NCI-H226 (cell line): ENCODE results near the gene GDNF.
"Not testable (repeated sequence)": the region's sequence is repeated elsewhere in the genome, so short reads cannot be mapped to it uniquely, and the experiment has no call there.

Experiments
- DNase-seq: peaks from one replicate; pipeline ENCODE4 v3.0.0-alpha.2; 2015

The GDNF gene

DNA sequence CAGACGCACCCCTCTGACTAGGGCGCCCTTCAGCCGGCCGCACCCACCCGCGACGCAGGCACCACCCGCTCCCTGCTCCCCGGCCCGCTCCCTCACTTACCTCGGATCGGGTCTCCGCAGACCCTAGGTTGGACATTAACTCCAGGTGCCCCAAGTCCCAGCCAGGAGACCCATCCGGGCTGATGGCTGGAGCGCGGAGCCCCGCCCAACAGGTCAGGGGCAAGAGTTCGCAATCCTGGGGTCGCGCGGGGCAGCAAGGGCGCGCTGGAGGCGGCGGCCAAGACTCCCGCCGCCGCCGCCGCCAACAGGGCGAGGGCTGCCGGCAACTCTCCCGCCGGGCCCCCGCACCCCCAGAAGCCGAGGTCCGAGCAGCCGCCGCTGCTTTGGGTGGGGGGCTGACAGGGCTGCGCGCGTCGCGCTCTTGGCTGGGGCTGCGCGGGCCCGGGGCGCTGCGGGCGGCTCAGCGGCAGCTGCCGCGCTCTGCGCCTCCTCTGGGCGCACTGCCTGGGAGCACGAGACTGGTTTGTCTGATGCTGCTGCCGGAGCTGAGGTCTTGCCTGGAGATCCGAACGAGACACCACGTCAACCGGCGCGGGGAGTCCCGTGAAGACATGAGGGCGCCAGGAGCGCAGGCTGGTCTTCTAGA lies at the start of gene GDNF:
Gene GDNF, minus strand, starts transcription at position 635 of the 646 bp plus-strand sequence. CDS start 5,245 bp downstream, outside the sequence.
- DNase-seq = peak; percentile 37

DNA sequence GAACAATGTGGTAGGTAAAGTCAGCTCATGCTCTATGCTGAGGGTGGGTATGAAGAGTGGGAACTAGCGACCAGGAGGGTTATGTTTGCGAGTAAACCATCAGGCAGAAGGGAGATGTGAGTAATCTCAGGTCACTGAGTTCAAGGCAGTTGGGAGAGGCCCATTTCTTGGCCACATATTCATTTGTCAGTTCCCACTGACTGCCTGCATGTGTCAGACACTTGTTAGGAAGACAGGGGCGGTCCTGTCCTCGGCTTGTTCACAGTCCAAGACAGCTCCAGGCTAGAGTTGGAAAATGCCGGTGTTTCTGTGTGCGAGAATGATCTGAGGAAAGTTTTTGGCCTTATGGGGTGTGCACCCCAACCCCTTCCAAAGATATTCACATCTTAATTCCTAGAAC lies 48.6 kb upstream of the GDNF start:
- peak; percentile 46 for DNase-seq

DNA sequence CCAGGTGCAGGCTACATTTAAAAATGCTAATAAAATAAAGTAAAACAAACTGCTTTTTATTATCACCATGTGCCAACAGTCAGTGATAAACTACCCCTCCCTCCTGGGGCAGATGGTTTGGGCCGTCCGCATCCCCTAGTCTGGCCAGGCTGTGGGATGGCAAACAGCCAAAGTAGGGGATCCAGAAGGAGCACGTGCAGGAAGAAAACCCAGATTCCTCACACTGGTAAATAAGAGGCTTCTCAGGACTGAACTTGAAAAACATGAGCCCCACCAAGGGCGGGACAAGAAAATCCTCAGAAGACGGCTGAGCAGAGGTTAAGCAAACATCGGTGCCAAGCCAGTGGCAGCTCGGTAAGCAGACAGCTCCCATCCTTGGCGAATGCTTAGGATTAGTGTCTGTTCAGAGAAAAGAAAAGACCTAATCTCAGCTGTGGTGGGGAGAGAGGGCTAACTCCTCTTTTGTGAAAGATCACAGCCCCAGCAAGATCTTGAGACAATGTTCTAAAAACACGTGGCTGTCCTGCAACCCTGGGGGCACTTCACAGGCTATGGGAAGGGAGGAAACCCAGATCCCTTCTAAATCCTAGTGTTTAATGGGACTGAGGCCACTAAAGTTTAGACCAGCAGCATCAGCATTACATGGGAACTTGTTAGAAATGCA lies 46.5 kb upstream of the GDNF start:
- DNase-seq = no peak

GRCh38 chr5:37882636-37883035 lies 42.8 kb upstream of the GDNF start:
- DNase-seq = no peak

- no peak for DNase-seq
Observed at GRCh38 chr5:37881359-37881758, 41.5 kb upstream of the GDNF start.

- no peak for DNase-seq
Observed at GRCh38 chr5:37876943-37877342, 37.1 kb upstream of the GDNF start.

- no peak for DNase-seq
Observed at GRCh38 chr5:37876245-37876644, 36.4 kb upstream of the GDNF start.

DNA sequence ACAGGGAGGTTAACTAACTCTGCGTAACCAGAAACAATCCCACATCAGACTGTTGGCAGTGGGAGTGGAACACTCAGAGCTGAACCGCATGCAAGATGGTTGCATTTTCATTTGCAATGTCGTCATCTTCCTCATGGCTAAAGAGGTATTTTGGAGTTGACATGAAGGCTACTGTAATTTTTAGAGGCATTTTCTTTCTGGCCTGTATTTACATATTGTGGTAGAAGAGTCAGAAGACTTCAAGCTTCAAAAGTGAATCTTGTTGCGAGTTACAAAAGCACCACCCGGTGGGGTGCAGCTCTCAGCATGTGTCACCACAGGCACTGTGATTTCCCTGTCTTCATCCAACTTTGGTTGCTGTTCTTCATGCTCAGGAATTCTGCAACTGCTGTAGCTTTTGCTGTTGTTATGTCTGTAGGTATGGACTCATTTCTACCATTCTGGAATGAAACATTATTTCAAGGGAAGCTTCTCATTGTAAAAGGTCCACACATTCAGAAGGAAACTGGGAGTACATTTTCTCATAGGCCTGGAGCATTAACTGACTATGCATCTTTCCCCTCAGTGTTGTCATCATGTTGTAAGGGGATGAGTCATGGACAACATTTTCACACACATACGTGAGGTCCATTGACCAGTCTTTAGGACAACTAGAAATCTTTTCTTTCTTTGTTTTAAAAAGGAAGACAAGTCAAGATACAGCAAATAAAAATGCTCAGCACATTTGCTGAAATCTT lies 35.4 kb upstream of the GDNF start:
- DNase-seq = peak; percentile 54

DNA sequence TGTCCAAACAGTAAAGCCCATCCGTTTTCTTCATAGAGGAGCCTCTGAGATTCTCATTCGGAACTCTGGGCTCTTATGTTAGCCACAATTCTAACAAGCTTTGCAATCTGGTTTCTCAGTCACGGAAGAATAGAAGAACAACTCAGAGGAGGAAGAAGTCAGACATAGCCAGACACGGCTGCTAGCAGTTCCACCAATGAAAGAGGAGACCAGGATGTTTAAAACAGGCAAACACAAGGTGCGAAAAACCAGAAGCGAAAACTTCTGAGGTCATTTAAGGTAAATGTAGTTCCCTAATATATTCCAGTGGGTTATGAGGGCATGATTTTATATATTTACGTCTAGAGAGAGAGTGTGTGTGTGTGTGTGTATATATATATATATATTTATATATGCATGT lies 34.1 kb upstream of the GDNF start:
- no peak for DNase-seq

DNA sequence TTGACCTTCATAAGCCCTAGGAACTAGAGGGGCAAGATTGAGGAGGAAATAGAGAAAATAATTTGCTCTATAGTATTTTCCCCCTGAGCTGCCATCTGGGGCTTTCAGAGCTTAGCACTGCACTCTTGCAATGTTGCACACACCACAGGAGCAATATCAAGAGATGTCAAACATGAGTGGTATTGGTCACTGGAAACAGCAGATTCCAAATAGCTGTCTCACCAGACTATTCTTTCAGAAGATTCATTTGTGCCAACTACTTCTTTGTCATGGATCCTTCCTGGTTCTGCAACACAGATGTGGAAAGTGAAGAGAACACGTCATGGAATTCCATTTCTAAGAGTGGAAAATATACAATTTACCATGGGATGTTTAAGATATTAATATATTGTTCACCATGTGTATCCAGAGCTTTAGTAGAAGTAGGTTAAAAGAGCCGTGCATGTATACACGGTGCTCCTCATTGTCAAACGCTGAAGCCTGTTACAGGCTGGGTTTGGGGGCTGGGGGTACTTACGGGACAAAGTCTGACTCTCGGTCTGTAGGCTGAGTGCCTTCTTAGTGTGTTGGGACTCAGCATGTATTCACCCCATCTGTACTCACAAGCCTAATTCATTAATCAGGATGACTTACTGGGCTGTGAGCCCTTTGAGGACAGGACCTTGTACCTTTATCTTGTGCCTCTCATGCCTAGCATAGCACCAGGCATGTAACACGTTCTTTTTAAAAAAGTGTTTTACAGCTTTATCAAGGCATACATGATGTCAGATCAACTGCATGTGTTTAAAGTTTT lies 31.4 kb upstream of the GDNF start:
- peak; percentile 46 for DNase-seq

DNA sequence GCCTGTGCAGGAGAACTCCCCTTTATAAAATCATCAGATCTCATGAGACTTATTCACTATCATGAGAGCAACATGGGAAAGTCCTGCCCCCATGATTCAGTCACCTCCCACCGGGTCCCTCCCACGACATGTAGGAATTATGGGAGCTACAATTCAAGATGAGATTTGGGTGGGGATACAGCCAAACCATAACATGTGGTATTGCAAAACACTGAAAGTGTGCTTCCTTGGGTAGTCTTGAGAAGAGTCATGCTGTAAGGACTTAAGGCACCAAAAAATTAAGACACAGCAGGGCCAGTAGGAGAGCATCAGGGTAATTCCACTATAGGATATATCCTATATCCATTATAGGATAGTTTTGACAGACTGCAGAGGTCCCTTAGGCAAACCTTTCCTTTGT lies 29.4 kb upstream of the GDNF start:
- no peak for DNase-seq

- DNase-seq = peak; percentile 22
Observed at GRCh38 chr5:37867654-37868053, 27.8 kb upstream of the GDNF start.

DNA sequence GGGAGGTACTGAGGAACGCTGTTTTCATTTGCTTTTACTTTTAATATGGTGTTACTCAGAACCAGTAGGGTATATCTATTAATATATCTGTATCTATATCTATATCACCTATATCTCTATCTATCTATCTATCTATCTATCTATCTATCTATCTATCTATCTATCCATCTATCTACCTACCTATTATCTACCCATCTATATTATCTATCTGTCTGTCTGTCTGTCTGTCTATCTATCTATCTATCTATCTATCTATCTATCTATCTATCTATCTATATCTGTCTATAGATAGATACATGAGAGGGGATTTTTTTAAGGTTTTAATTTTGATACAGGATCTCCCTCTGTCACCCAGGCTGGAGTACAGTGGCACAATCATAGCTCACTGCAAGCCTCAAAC lies 23.1 kb upstream of the GDNF start:
- DNase-seq = not testable (repeated sequence)

- no peak for DNase-seq
Observed at GRCh38 chr5:37860206-37860605, 20.4 kb upstream of the GDNF start.

GRCh38 chr5:37859805-37860204 lies 20.0 kb upstream of the GDNF start:
- DNase-seq = no peak

GRCh38 chr5:37858250-37858649 lies 18.4 kb upstream of the GDNF start:
- DNase-seq = no peak

- no peak for DNase-seq
Observed at GRCh38 chr5:37857696-37858095, 17.9 kb upstream of the GDNF start.

GRCh38 chr5:37855438-37855837 lies 15.6 kb upstream of the GDNF start:
- DNase-seq = no peak

GRCh38 chr5:37851305-37851704 lies 11.5 kb upstream of the GDNF start:
- no peak for DNase-seq

- peak; percentile 32 for DNase-seq
Observed at GRCh38 chr5:37850226-37850865, 10.5 kb upstream of the GDNF start.

- no peak for DNase-seq
Observed at GRCh38 chr5:37849641-37850040, 9.8 kb upstream of the GDNF start.

GRCh38 chr5:37847978-37848425 lies 8.2 kb upstream of the GDNF start:
- DNase-seq = peak; percentile 23
